K562 (cell line): ENCODE data around the gene SOX4.

Source experiments
- FOXA3 ChIP-seq, 2 experiments: fragments of 450-650 bp in 1 of 2; sonication (generic) in 1 of 2; formaldehyde crosslinking; IDR thresholded peaks in 1 of 2; conservative IDR thresholded peaks in 1 of 2; 2 replicates each; pipeline versions ENCODE4 v1.4.0 to v1.8.0; 2020 to 2022; ENCODE audit warnings: mild to moderate bottlenecking in 2 of 2, missing genetic modification reagents in 1 of 2
- ZBTB8A ChIP-seq: fragments of 450-650 bp; IDR thresholded peaks from 2 replicates; pipeline ENCODE4 v1.6.1; 2018; ENCODE audit warnings: mild to moderate bottlenecking, moderate library complexity; ENCODE audit not compliant: partially characterized antibody
- ZC3H8 ChIP-seq: fragments of 450-650 bp; IDR thresholded peaks from 2 replicates; pipeline ENCODE4 v1.6.1; 2017
- ZNF41 ChIP-seq: fragments of 250-450 bp; sonication (Bioruptor Pico); conservative IDR thresholded peaks from 2 replicates; pipeline ENCODE4 v1.4.0; 2020; ENCODE audit warnings: mild to moderate bottlenecking
- TF ChIP-seq, protein P1 (sequence below): fragments of 450-650 bp; IDR thresholded peaks from 2 replicates; pipeline ENCODE4 v1.7.1; 2018; ENCODE audit warnings: mild to moderate bottlenecking, low read depth; ENCODE audit not compliant: partially characterized antibody

DNA sequence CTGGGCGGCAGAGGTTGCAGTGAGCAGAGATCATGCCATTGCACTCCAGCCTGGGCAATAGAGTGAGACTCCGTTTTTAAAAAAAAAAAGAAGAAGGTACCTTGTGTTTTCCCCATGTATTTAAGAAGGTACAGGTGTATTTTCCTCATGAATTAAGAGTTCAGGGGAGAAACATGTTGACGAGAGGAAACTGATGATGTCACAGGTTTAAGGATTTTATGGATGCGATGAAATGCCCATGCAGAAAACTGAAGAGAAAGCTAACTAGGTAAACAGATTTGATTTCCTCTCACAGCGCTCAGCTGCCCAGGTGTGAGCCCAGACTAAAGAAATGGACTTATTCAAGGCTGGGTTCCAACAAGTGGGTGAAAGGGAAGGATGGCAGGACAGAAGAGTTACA is 38.4 kb upstream of the SOX4 start:
- TF ChIP-seq ZC3H8 (no peak), FOXA3 (CRISPR knock-in tag; conservative IDR thresholded peaks at IDR 0.05 in 1 of 2, IDR thresholded peaks at IDR 0.05 in 1 of 2) (no peak), ZNF41 (CRISPR knock-in tag) (no peak), ZBTB8A (no peak)
- TF ChIP-seq, protein P1, sequence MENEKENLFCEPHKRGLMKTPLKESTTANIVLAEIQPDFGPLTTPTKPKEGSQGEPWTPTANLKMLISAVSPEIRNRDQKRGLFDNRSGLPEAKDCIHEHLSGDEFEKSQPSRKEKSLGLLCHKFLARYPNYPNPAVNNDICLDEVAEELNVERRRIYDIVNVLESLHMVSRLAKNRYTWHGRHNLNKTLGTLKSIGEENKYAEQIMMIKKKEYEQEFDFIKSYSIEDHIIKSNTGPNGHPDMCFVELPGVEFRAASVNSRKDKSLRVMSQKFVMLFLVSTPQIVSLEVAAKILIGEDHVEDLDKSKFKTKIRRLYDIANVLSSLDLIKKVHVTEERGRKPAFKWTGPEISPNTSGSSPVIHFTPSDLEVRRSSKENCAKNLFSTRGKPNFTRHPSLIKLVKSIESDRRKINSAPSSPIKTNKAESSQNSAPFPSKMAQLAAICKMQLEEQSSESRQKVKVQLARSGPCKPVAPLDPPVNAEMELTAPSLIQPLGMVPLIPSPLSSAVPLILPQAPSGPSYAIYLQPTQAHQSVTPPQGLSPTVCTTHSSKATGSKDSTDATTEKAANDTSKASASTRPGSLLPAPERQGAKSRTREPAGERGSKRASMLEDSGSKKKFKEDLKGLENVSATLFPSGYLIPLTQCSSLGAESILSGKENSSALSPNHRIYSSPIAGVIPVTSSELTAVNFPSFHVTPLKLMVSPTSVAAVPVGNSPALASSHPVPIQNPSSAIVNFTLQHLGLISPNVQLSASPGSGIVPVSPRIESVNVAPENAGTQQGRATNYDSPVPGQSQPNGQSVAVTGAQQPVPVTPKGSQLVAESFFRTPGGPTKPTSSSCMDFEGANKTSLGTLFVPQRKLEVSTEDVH = no peak
